ENCODE results near the gene ATP5MC3. TPM values are rescaled to one million over a fixed set of nuclear protein-coding genes. Genes with fewer than 3 reads are reported as not detected.
A peak's percentile ranks its signal among the peaks of the same experiment; 100 is the strongest.

ATP5MC3 gene
- total and polyA plus RNA-seq, 2 of the 13 experiments (the other 11 are each of a cell fraction or from before 2014, with no cell fraction given): 676 to 1,007 TPM

DNA sequence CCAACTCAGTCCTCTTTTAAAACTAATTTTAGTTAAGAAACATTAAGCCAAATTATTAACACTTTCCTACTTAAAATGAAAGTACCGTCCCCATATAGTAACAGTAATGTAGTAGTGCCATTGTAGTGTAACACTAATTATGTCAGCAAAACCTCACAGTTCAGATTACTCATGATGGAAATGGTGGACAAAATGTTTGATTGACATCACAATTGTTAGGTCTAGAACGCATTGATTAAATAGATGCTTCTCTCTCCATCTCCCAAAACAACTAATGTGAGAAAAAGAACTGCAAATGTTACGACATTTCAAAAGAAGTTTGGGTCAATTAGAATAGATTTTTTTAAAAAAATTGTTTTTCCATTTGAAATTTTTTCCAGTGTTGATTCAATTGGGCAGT lies 12.3 kb downstream of the ATP5MC3 start:
- H3K9ac ChIP-seq (ENCODE audit: insufficient read depth, low read depth, low read length): peak overlapping the region; percentile 100
- no peaks in the 10 kb centered on the region for H3K9me3 ChIP-seq (ENCODE audit: low read length)
- H3K79me2 ChIP-seq (ENCODE audit: insufficient read depth, low read length): peaks cover 45% of the 10 kb centered on the region
- H3K4me2 ChIP-seq (ENCODE audit: low read depth, low read length): peak overlapping the region; percentile 74
- H3K36me3 ChIP-seq (replicated peaks in 1 of 2; ENCODE audit: control insufficient read depth in 1 of 2, insufficient read depth in 2 of 2, low read length in 2 of 2): no peaks in the 10 kb centered on the region
- WGBS (ENCODE audit: low lambda C conversion rate): 65% methylated on average over 3 of the region's 3 CpGs
- intact Hi-C loops (cut with micrococcal nuclease; ENCODE audit: unreplicated experiment) (no loop called here), in situ Hi-C loops (cut with HindIII; ENCODE audit: extremely low pct_ligation_motif_present, low pct_unique_long_range_greater_than_20kb) (no loop called here)
- CTCF ChIA-PET (ENCODE audit: low intra/inter-chr PET ratio, low total read pairs): no interaction called here
- DNase-seq (ENCODE audit: low spot score): no peak
- peak overlapping the region in 2 of 3 experiments; percentile 92 to 100; a peak in 4 of 6 replicates for H3K4me3 ChIP-seq (replicated peaks in 1 of 3; ENCODE audit: insufficient read depth in 1 of 3, low read depth in 2 of 3, low read length in 3 of 3)
- H3K4me1 ChIP-seq (ENCODE audit: insufficient read depth, low read length): peaks cover 33% of the 10 kb centered on the region
- TF ChIP-seq ZNF383 (CRISPR knock-in tag; IDR thresholded peaks at IDR 0.05; ENCODE audit: borderline replicate concordance) (no peak), ZNF276 (CRISPR knock-in tag; IDR thresholded peaks at IDR 0.05; ENCODE audit: low read depth) (no peak), ZNF33B (CRISPR knock-in tag; IDR thresholded peaks at IDR 0.05) (no peak), TBL1XR1 (IDR thresholded peaks at IDR 0.05; ENCODE audit: borderline replicate concordance, low read length, partially characterized antibody) (no peak), NONO (IDR thresholded peaks at IDR 0.05) (no peak), NONO (CRISPR knock-in tag; conservative IDR thresholded peaks at IDR 0.05) (no peak), TEAD3 (CRISPR knock-in tag; optimal IDR thresholded peaks at IDR 0.05; ENCODE audit: borderline replicate concordance) (no peak), ZNF780A (CRISPR knock-in tag; IDR thresholded peaks at IDR 0.05) (no peak)
- POLR2A ChIA-PET: interaction anchor here (0.8 to 1.3 kb wide), 4 partner anchors 9 to 34 kb away, joined by 3 to 50 read pairs (median 10); partner anchors contain the start of gene ATP5MC3
- H3K27ac ChIP-seq (ENCODE audit: extremely low read length, insufficient read depth, low read length): peak overlapping the region; percentile 99
- no peak for FAIRE-seq
- H3K27me3 ChIP-seq (ENCODE audit: control insufficient read depth in 1 of 2, insufficient read depth in 2 of 2, low read length in 2 of 2): no peaks in the 10 kb centered on the region; a peak in 1 of 5 replicates
- H4K20me1 ChIP-seq (ENCODE audit: insufficient read depth, low read length): peaks cover 9% of the 10 kb centered on the region
- ATAC-seq: no peak
- H2AFZ ChIP-seq (ENCODE audit: low read length): no peak overlapping the region
- BruUV-seq (replicated peaks): no TSS peak
